Measurements from ENCODE around the gene EZH1. TPM values are rescaled to one million over a fixed set of nuclear protein-coding genes. Genes with fewer than 3 reads are reported as not detected.

Gene EZH1
- total RNA-seq, 1 experiment from 2014 or later, result 22.4 TPM

GRCh38 chr17:42694524-42694923, 50.3 kb downstream of the EZH1 start:
- ATAC-seq, result no peak
- CTCF ChIA-PET, result interaction anchor here (1.0 kb wide), 1 partner anchor 69 kb away, joined by 4 read pairs; no protein-coding TSS in a partner anchor

GRCh38 chr17:42692489-42692888, 52.4 kb downstream of the EZH1 start:
- Mint-ChIP-seq H3K4me1 (0 out of 2 replicates have a peak, but pooled peaks cover 5% of the 10 kb centered on the region), H3K9me3 (no peaks in the 10 kb centered on the region), H3K27me3 (ENCODE audit: low read depth) (no peaks in the 10 kb centered on the region), H3K27ac (no peak overlapping the region), H3K4me3 (no peak overlapping the region), H3K36me3 (peaks cover 6% of the 10 kb centered on the region)
- CTCF ChIA-PET, result interaction anchor here (1.1 kb wide), 1 partner anchor 71 kb away, joined by 3 read pairs; no protein-coding TSS in a partner anchor
- DNase-seq (ENCODE audit: low spot score), result no peak
- ATAC-seq, result no peak
- POLR2A ChIA-PET, result no interaction called here
- TF ChIP-seq MLX (CRISPR knock-in tag; IDR thresholded peaks at IDR 0.05) (no peak), IRF1 (CRISPR knock-in tag; IDR thresholded peaks at IDR 0.05) (no peak), ATF2 (CRISPR knock-in tag; IDR thresholded peaks at IDR 0.05; ENCODE audit: borderline replicate concordance, low read depth) (no peak), JAZF1 (CRISPR knock-in tag; IDR thresholded peaks at IDR 0.05) (no peak), NFE2L1 (CRISPR knock-in tag; IDR thresholded peaks at IDR 0.05) (no peak), CREB1 (CRISPR knock-in tag; IDR thresholded peaks at IDR 0.05) (no peak), EMX1 (CRISPR knock-in tag; IDR thresholded peaks at IDR 0.05) (no peak), OVOL2 (CRISPR knock-in tag; IDR thresholded peaks at IDR 0.05; ENCODE audit: borderline replicate concordance) (no peak), USF2 (CRISPR knock-in tag; IDR thresholded peaks at IDR 0.05) (no peak), TCF7 (CRISPR knock-in tag; IDR thresholded peaks at IDR 0.05; ENCODE audit: low read depth) (no peak), AR (CRISPR knock-in tag; IDR thresholded peaks at IDR 0.05) (no peak), ZMAT4 (CRISPR knock-in tag; IDR thresholded peaks at IDR 0.05) (no peak), ATF1 (CRISPR knock-in tag; IDR thresholded peaks at IDR 0.05) (no peak), PREB (CRISPR knock-in tag; IDR thresholded peaks at IDR 0.05; ENCODE audit: borderline replicate concordance) (no peak)

More at GRCh38 chr17:42694524-42694923, 50.3 kb downstream of the EZH1 start:
- Mint-ChIP-seq H3K27ac (no peak overlapping the region), H3K36me3 (peaks cover 8% of the 10 kb centered on the region), H3K27me3 (ENCODE audit: low read depth) (no peaks in the 10 kb centered on the region), H3K9me3 (no peaks in the 10 kb centered on the region), H3K4me1 (peaks cover 2% of the 10 kb centered on the region; the same call in 1 of the 2 replicates), H3K4me3 (no peak overlapping the region)
- no peak for TF ChIP-seq E2F5 (CRISPR knock-in tag; IDR thresholded peaks at IDR 0.05)
- TF ChIP-seq PRDM15 (CRISPR knock-in tag; IDR thresholded peaks at IDR 0.05), result no peak
- no peak for DNase-seq (ENCODE audit: low spot score)
- POLR2A ChIA-PET, result no interaction called here

Measured in WTC11 (cell line).